Activated T-cell treated with anti-CD3 and anti-CD28 coated beads, Interleukin-2, amount 50 U/mL, for 72 hours (primary cell): Measurements from ENCODE around the gene RRAS2. TPM values are rescaled to one million over a fixed set of nuclear protein-coding genes. Genes with fewer than 3 reads are reported as not detected.

Experiments used
- ATAC-seq, 2 donors: fragments of 150-1000 bp; cut with Tn5 transposase; replicated peaks in 1 of 2; 2 replicates each; pipeline ENCODE4 v1.10.0; 2021; ENCODE audit warnings: moderate library complexity in 2 of 2, mild to moderate bottlenecking in 1 of 2
- DNase-seq, 2 donors: peaks; one replicate each; pipeline ENCODE4 v3.0.0; 2021 to 2022; ENCODE audit warnings: mixed read lengths in 1 of 2
- H3K27ac Mint-ChIP-seq: one replicate; pipeline ENCODE4 v1.8.0; 2022; ENCODE audit warnings: mild to moderate bottlenecking, moderate library complexity, mixed read lengths
- H3K27me3 Mint-ChIP-seq: one replicate; pipeline ENCODE4 v1.8.0; 2022; ENCODE audit warnings: low read depth, mixed read lengths
- H3K36me3 Mint-ChIP-seq, 2 donors: one replicate each; pipeline ENCODE4 v1.8.0; 2022; ENCODE audit warnings: mixed read lengths in 2 of 2, mild to moderate bottlenecking in 1 of 2; ENCODE audit not compliant: insufficient read depth in 2 of 2
- H3K4me1 Mint-ChIP-seq: one replicate; pipeline ENCODE4 v1.8.0; 2022; ENCODE audit warnings: low read depth, mixed read lengths
- H3K4me3 Mint-ChIP-seq, 2 donors: one replicate each; pipeline ENCODE4 v1.8.0; 2022; ENCODE audit warnings: mild to moderate bottlenecking in 2 of 2, mixed read lengths in 2 of 2, moderate library complexity in 2 of 2
- H3K9me3 Mint-ChIP-seq, 2 donors: one replicate each; pipeline ENCODE4 v1.8.0; 2022; ENCODE audit warnings: mixed read lengths in 2 of 2
- total RNA-seq, 2 donors: library from RNA; stranded (reverse); gene quantifications; one replicate each; pipeline ENCODE4 v1.2.3, GENCODE V29; 2022

The RRAS2 gene
- total RNA-seq, 2 donors from 2014 or later: 59.2 to 64.2 TPM

GRCh38 chr11:14323118-14323676 is 35.8 kb downstream of the RRAS2 start:
- Mint-ChIP-seq H3K36me3 (peaks cover 0 to 3% of the 10 kb centered on the region in 2 donors), H3K4me3 (no peak overlapping the region), H3K27ac (peak overlapping the region; percentile 88), H3K9me3 (no peaks in the 10 kb centered on the region), H3K27me3 (no peaks in the 10 kb centered on the region), H3K4me1 (peaks cover 69% of the 10 kb centered on the region)
- DNase-seq (no peak), ATAC-seq (no peak)

GRCh38 chr11:14322510-14322909 is 36.5 kb downstream of the RRAS2 start:
- Mint-ChIP-seq H3K27me3 (no peaks in the 10 kb centered on the region), H3K4me1 (peaks cover 69% of the 10 kb centered on the region), H3K36me3 (peaks cover 0 to 3% of the 10 kb centered on the region in 2 donors), H3K27ac (peak overlapping the region; percentile 88), H3K4me3 (no peak overlapping the region), H3K9me3 (no peaks in the 10 kb centered on the region)
- no peak for ATAC-seq
- DNase-seq: no peak

- Mint-ChIP-seq H3K27ac (no peak overlapping the region), H3K36me3 (peaks cover 0 to 3% of the 10 kb centered on the region in 2 donors), H3K9me3 (no peaks in the 10 kb centered on the region), H3K27me3 (no peaks in the 10 kb centered on the region), H3K4me1 (peaks cover 62% of the 10 kb centered on the region), H3K4me3 (peak overlapping the region; percentile 18 to 65)
- DNase-seq (no peak), ATAC-seq (peak; percentile 62 to 67)
These were observed 39.0 kb downstream of the RRAS2 start for GRCh38 chr11:14320020-14320419.

- no peak overlapping the region for H3K27ac Mint-ChIP-seq
- no peaks in the 10 kb centered on the region for H3K9me3 Mint-ChIP-seq
- DNase-seq (no peak), ATAC-seq (no peak)
- no peak overlapping the region for H3K4me3 Mint-ChIP-seq
- no peaks in the 10 kb centered on the region for H3K27me3 Mint-ChIP-seq
- peaks cover 0 to 3% of the 10 kb centered on the region in 2 donors for H3K36me3 Mint-ChIP-seq
- H3K4me1 Mint-ChIP-seq: peaks cover 67% of the 10 kb centered on the region
These were observed 40.4 kb downstream of the RRAS2 start for GRCh38 chr11:14318581-14318981.

GRCh38 chr11:14317659-14318325 is 41.2 kb downstream of the RRAS2 start:
- no peaks in the 10 kb centered on the region for H3K27me3 Mint-ChIP-seq
- peaks cover 67% of the 10 kb centered on the region for H3K4me1 Mint-ChIP-seq
- ATAC-seq (no peak), DNase-seq (no peak)
- no peak overlapping the region for H3K27ac Mint-ChIP-seq
- H3K4me3 Mint-ChIP-seq: no peak overlapping the region
- H3K9me3 Mint-ChIP-seq: no peaks in the 10 kb centered on the region
- peaks cover 0 to 3% of the 10 kb centered on the region in 2 donors for H3K36me3 Mint-ChIP-seq

GRCh38 chr11:14315130-14315529 is 43.9 kb downstream of the RRAS2 start:
- Mint-ChIP-seq H3K27me3 (no peaks in the 10 kb centered on the region), H3K27ac (no peak overlapping the region), H3K4me3 (peak overlapping the region in 1 of 2 donors; percentile 1), H3K9me3 (no peaks in the 10 kb centered on the region), H3K4me1 (peaks cover 54% of the 10 kb centered on the region), H3K36me3 (no peaks in the 10 kb centered on the region)
- ATAC-seq (no peak), DNase-seq (no peak)

GRCh38 chr11:14314127-14314526 is 44.9 kb downstream of the RRAS2 start:
- Mint-ChIP-seq H3K27me3 (no peaks in the 10 kb centered on the region), H3K9me3 (no peaks in the 10 kb centered on the region), H3K4me3 (no peak overlapping the region), H3K27ac (no peak overlapping the region), H3K36me3 (no peaks in the 10 kb centered on the region), H3K4me1 (peaks cover 43% of the 10 kb centered on the region)
- no peak for ATAC-seq
- DNase-seq: no peak

- Mint-ChIP-seq H3K4me1 (peaks cover 35% of the 10 kb centered on the region), H3K27ac (peak overlapping the region; percentile 1), H3K4me3 (peak overlapping the region; percentile 23 to 41), H3K9me3 (no peaks in the 10 kb centered on the region), H3K36me3 (no peaks in the 10 kb centered on the region), H3K27me3 (no peaks in the 10 kb centered on the region)
- DNase-seq (no peak), ATAC-seq (peak; percentile 39 to 52)
These were observed 46.1 kb downstream of the RRAS2 start for GRCh38 chr11:14312736-14313438.

GRCh38 chr11:14310679-14311078 is 48.3 kb downstream of the RRAS2 start:
- H3K27ac Mint-ChIP-seq: no peak overlapping the region
- no peak overlapping the region for H3K4me3 Mint-ChIP-seq
- H3K36me3 Mint-ChIP-seq: no peaks in the 10 kb centered on the region
- no peak for ATAC-seq
- no peaks in the 10 kb centered on the region for H3K9me3 Mint-ChIP-seq
- no peak for DNase-seq
- peaks cover 39% of the 10 kb centered on the region for H3K4me1 Mint-ChIP-seq
- no peaks in the 10 kb centered on the region for H3K27me3 Mint-ChIP-seq

GRCh38 chr11:14309425-14310192 is 49.4 kb downstream of the RRAS2 start:
- Mint-ChIP-seq H3K4me3 (no peak overlapping the region), H3K27ac (no peak overlapping the region), H3K36me3 (no peaks in the 10 kb centered on the region), H3K27me3 (no peaks in the 10 kb centered on the region), H3K9me3 (no peaks in the 10 kb centered on the region), H3K4me1 (peaks cover 32% of the 10 kb centered on the region)
- DNase-seq (no peak), ATAC-seq (no peak)

- ATAC-seq: peak; percentile 11 to 13
- no peak overlapping the region for H3K27ac Mint-ChIP-seq
- no peak overlapping the region for H3K4me3 Mint-ChIP-seq
- no peak for DNase-seq
- H3K4me1 Mint-ChIP-seq: peaks cover 27% of the 10 kb centered on the region
- no peaks in the 10 kb centered on the region for H3K27me3 Mint-ChIP-seq
- H3K9me3 Mint-ChIP-seq: no peaks in the 10 kb centered on the region
- H3K36me3 Mint-ChIP-seq: no peaks in the 10 kb centered on the region
These were observed 50.0 kb downstream of the RRAS2 start for GRCh38 chr11:14308897-14309387.

- Mint-ChIP-seq H3K9me3 (no peaks in the 10 kb centered on the region), H3K27ac (no peak overlapping the region), H3K4me3 (no peak overlapping the region), H3K27me3 (no peaks in the 10 kb centered on the region), H3K4me1 (peaks cover 21% of the 10 kb centered on the region), H3K36me3 (no peaks in the 10 kb centered on the region)
- DNase-seq (no peak), ATAC-seq (peak; percentile 66 to 69)
These were observed 50.7 kb downstream of the RRAS2 start for GRCh38 chr11:14308114-14308896.
